Panc1 (cell line): ENCODE data around the gene TMEM109. TPM values are rescaled to one million over a fixed set of nuclear protein-coding genes. Genes with fewer than 3 reads are reported as not detected.

ENCODE experiments used
- ATAC-seq: fragments of 200-7000 bp; cut with Tn5 transposase; 2 replicates; pipeline ENCODE4 v1.9.1; 2020; ENCODE audit warnings: mild to moderate bottlenecking, moderate library complexity
- Bru-seq: library from RNA; stranded (reverse); fragments of 400-500 nt; gene quantifications from one replicate; lab custom pipeline; 2021; lab: Mats Ljungman, UMichigan
- BruChase-seq, 2 experiments: library from RNA; stranded (reverse); fragments of 400-500 nt; gene quantifications; one replicate each; lab custom pipeline; 2021; lab: Mats Ljungman, UMichigan
- BruUV-seq: library from RNA; stranded (reverse); fragments of 400-500 nt; replicated peaks from 2 replicates; lab custom pipeline; 2021; lab: Mats Ljungman, UMichigan
- CTCF ChIA-PET: fragments of 300-600 bp; sonication (Branson Sonifier 250); formaldehyde crosslinking; loops from one replicate; lab custom pipeline; 2022; ENCODE audit warnings: antibody characterized with exemption; lab: Charles Lee
- POLR2A ChIA-PET: fragments of 300-600 bp; sonication (Branson Sonifier 250); formaldehyde crosslinking; loops from one replicate; lab custom pipeline; 2022; ENCODE audit warnings: antibody characterized with exemption; lab: Charles Lee
- DNase-seq: peaks from one replicate; pipeline ENCODE4 v3.0.0-alpha.2; 2010; ENCODE audit warnings: low read depth, low spot score
- H3K27ac ChIP-seq: 2 replicates; pipeline ENCODE4 v1.5.1; 2011; ENCODE audit warnings: mild to moderate bottlenecking, low read length, inconsistent platforms
- H3K27me3 ChIP-seq: fragments of 200-500 bp; sonication (Bioruptor generic); 2 replicates; pipeline ENCODE4 v1.6.0; 2014; ENCODE audit warnings: low read length, inconsistent platforms; ENCODE audit not compliant: control insufficient read depth, insufficient read depth
- H3K36me3 ChIP-seq: fragments of 200-500 bp; sonication (Bioruptor generic); 2 replicates; pipeline ENCODE4 v1.5.1; 2014; ENCODE audit warnings: inconsistent platforms, mild to moderate bottlenecking, low read length, moderate library complexity; ENCODE audit not compliant: control insufficient read depth, insufficient read depth
- H3K4me1 ChIP-seq: 2 replicates; pipeline ENCODE4 v1.5.1; 2011; ENCODE audit warnings: inconsistent platforms, mild to moderate bottlenecking, low read length, moderate library complexity; ENCODE audit not compliant: control insufficient read depth, insufficient read depth
- H3K4me3 ChIP-seq, 2 experiments: 2 replicates each; pipeline ENCODE4 v1.5.1; 2011 to 2012; ENCODE audit warnings: low read depth in 2 of 2, low read length in 2 of 2, mild to moderate bottlenecking in 2 of 2, inconsistent platforms in 1 of 2, moderate library complexity in 1 of 2
- H3K9me3 ChIP-seq: fragments of 200-500 bp; sonication (Bioruptor generic); 2 replicates; pipeline ENCODE4 v1.5.1; 2014; ENCODE audit warnings: low read depth, mild to moderate bottlenecking, inconsistent platforms, low read length, moderate library complexity; ENCODE audit not compliant: control insufficient read depth, insufficient read depth
- CTCF ChIP-seq: fragments of 450-650 bp; IDR thresholded peaks from 2 replicates; pipeline ENCODE4 v1.5.1; 2017; ENCODE audit warnings: mild to moderate bottlenecking
- POLR2AphosphoS5 ChIP-seq: IDR thresholded peaks from 2 replicates; pipeline ENCODE4 v1.6.1; 2012; ENCODE audit warnings: mild to moderate bottlenecking, low read depth, low read length, moderate library complexity
- REST ChIP-seq, 2 experiments: IDR thresholded peaks; 2 replicates each; pipeline ENCODE4 v1.6.1; 2011 to 2012; ENCODE audit warnings: low read depth in 2 of 2, control low read depth in 1 of 2, low read length in 1 of 2, mild to moderate bottlenecking in 1 of 2, moderate library complexity in 1 of 2; ENCODE audit not compliant: insufficient read depth in 1 of 2
- SIN3A ChIP-seq: IDR thresholded peaks from 2 replicates; pipeline ENCODE4 v1.6.1; 2012; ENCODE audit warnings: low read depth, mild to moderate bottlenecking, low read length, moderate library complexity, borderline replicate concordance; ENCODE audit not compliant: insufficient read depth
- TCF7L2 ChIP-seq: IDR thresholded peaks from 2 replicates; pipeline ENCODE4 v1.6.1; 2011; ENCODE audit warnings: mild to moderate bottlenecking, low read depth, low read length, inconsistent platforms
- in situ Hi-C: cut with HindIII; loops from 2 replicates; pipeline ENCODE4 v1.10.0; 2016; ENCODE audit warnings: low sequenced_read_pairs, low pct_unique_long_range_greater_than_20kb
- intact Hi-C: fragments of 100-400 bp; cut with micrococcal nuclease; formaldehyde crosslinking; loops from one replicate; pipeline ENCODE4 v1.10.0; 2022; ENCODE audit not compliant: unreplicated experiment
- long read RNA-seq: library from polyadenylated mRNA; unstranded; transcript quantifications from one replicate; pipeline ENCODE4 v2.0.0, GENCODE V29; 2021; ENCODE audit not compliant: unreplicated experiment
- polyA plus RNA-seq: library from polyadenylated mRNA; unstranded; fragments of >200 nt; gene quantifications from one replicate; pipeline ENCODE4 v1.2.1, GENCODE V29; 2012; ENCODE audit warnings: missing spikeins; ENCODE audit not compliant: insufficient read length
- total RNA-seq: library from RNA; stranded (reverse); gene quantifications from one replicate; pipeline ENCODE4 v1.2.1, GENCODE V29; 2021; ENCODE audit not compliant: unreplicated experiment

TMEM109 gene
- total RNA-seq = 91.8 TPM
- polyA plus RNA-seq = 72.0 TPM
- percentile 56 among the genes with signal in this experiment for Bru-seq, nascent RNA
- percentile 67 among the genes with signal in this experiment for BruChase-seq, experiment 1, labeled RNA remaining after a 2-hour chase
- BruChase-seq, experiment 2, labeled RNA remaining after a 6-hour chase = percentile 86 among the genes with signal in this experiment
- long read RNA-seq, transcript TMEM109-201 (4 exons, 2,413 nt) = major isoform, 45 of 110 reads
- long read RNA-seq, partial matches to known transcripts = 60 of 110 reads
- long read RNA-seq, other reads (novel, unspliced or antisense) = 2 of 110 reads

GRCh38 chr11:60913793-60914632, at the start of gene TMEM109:
Gene TMEM109, plus strand, starts transcription at chr11:60914158. Its CDS starts 5,536 bp downstream, at chr11:60919694.
- Histone ChIP-seq H3K9me3 (no peaks in the 10 kb centered on the region), H3K4me1 (peaks cover 15% of the 10 kb centered on the region), H3K4me3 (peak within 1 kb of the TSS; percentile 69 to 79), H3K36me3 (no peaks in the 10 kb centered on the region), H3K27me3 (0 out of 2 replicates have a peak, but pooled peaks cover 3% of the 10 kb centered on the region), H3K27ac (peak within 1 kb of the TSS; percentile 97)
- DNase-seq = peak; percentile 79
- in situ Hi-C loops = no loop called here
- BruUV-seq = TSS peak; percentile 79
- ChIA-PET POLR2A (no interaction called here), CTCF (interaction anchor here (0.6 kb wide), 2 partner anchors 14 to 234 kb away, joined by 3 read pairs; no protein-coding TSS in a partner anchor)
- TF ChIP-seq POLR2AphosphoS5 = peak; percentile 48; the same call in 1 of the 2 replicates
- peak; percentile 78; the same call in 1 of the 2 replicates for TF ChIP-seq SIN3A
- no peak for TF ChIP-seq TCF7L2
- TF ChIP-seq CTCF = no peak
- no peak for TF ChIP-seq REST (IDR thresholded peaks at IDR 0.05; ENCODE audit: insufficient read depth in 1 of 2, low read depth in 2 of 2, low read length in 1 of 2)
- intact Hi-C loops = no loop called here
- peak; percentile 90 for ATAC-seq

GRCh38 chr11:60864856-60865513, 49.0 kb upstream of the TMEM109 start:
- CTCF ChIA-PET = no interaction called here
- TF ChIP-seq REST (IDR thresholded peaks at IDR 0.05; ENCODE audit: insufficient read depth in 1 of 2, low read depth in 2 of 2, low read length in 1 of 2) (no peak), CTCF (no peak), TCF7L2 (no peak), POLR2AphosphoS5 (no peak), SIN3A (no peak)
- H3K27ac ChIP-seq = no peak overlapping the region
- H3K4me3 ChIP-seq = no peak overlapping the region
- no peaks in the 10 kb centered on the region for H3K36me3 ChIP-seq
- H3K4me1 ChIP-seq = no peaks in the 10 kb centered on the region
- no TSS peak for BruUV-seq
- DNase-seq (no peak), ATAC-seq (no peak)
- no peaks in the 10 kb centered on the region for H3K9me3 ChIP-seq
- intact Hi-C loops (no loop called here), in situ Hi-C loops (no loop called here)
- POLR2A ChIA-PET = no interaction called here
- no peaks in the 10 kb centered on the region for H3K27me3 ChIP-seq
